A549 (cell line): ENCODE data around the gene KCNK7.
A peak's percentile ranks its signal among the peaks of the same experiment; 100 is the strongest.

Source experiments
- CTCF ChIP-seq: fragments of >200 bp; sonication (Bioruptor Twin); formaldehyde crosslinking; IDR thresholded peaks from 3 replicates; pipeline ENCODE4 v1.5.1; 2016
- HMGXB4 ChIP-seq: fragments of 250-450 bp; sonication (Bioruptor Pico); IDR thresholded peaks from 2 replicates; pipeline ENCODE4 v1.5.0; 2021; ENCODE audit warnings: mild to moderate bottlenecking, moderate library complexity, borderline replicate concordance
- RNF2 ChIP-seq: fragments of 200-600 bp; sonication (generic); IDR thresholded peaks from 2 replicates; pipeline ENCODE4 v1.6.1; 2016; ENCODE audit warnings: low read depth, mild to moderate bottlenecking, antibody characterized with exemption, moderate library complexity, borderline replicate concordance

GRCh38 chr11:65593518-65594414, 1.8 kb downstream of the KCNK7 start:
- TF ChIP-seq CTCF (peak; percentile 66), HMGXB4 (CRISPR knock-in tag) (no peak), RNF2 (no peak)
